K562 (cell line): ENCODE measurements around the gene HPSE2. TPM values are rescaled to one million over a fixed set of nuclear protein-coding genes. Genes with fewer than 3 reads are reported as not detected.

Experiments
- CTCFL ChIP-seq: IDR thresholded peaks from 2 replicates; pipeline ENCODE4 v1.6.1; 2011; ENCODE audit warnings: borderline replicate concordance, low read depth, mild to moderate bottlenecking, moderate library complexity, low read length; ENCODE audit not compliant: insufficient read depth, poor library complexity, severe bottlenecking
- DIDO1 ChIP-seq: fragments of 450-650 bp; IDR thresholded peaks from 2 replicates; pipeline ENCODE4 v1.6.1; 2016; ENCODE audit warnings: low read depth, missing biosample characterization, missing genetic modification characterization
- E2F3 ChIP-seq: fragments of 250-450 bp; sonication (Bioruptor Pico); IDR thresholded peaks from 2 replicates; pipeline ENCODE4 v1.4.0; 2020; ENCODE audit warnings: mild to moderate bottlenecking
- ESRRB ChIP-seq: fragments of 250-450 bp; sonication (Bioruptor Pico); IDR thresholded peaks from 2 replicates; pipeline ENCODE4 v1.5.0; 2020; ENCODE audit warnings: mild to moderate bottlenecking, moderate library complexity, borderline replicate concordance
- ILF3 ChIP-seq: fragments of 450-650 bp; IDR thresholded peaks from 2 replicates; pipeline ENCODE4 v1.6.1; 2018; ENCODE audit warnings: antibody characterized with exemption, mild to moderate bottlenecking, moderate library complexity, borderline replicate concordance
- MED1 ChIP-seq: sonication (generic); formaldehyde crosslinking; IDR thresholded peaks from 2 replicates; pipeline ENCODE4 v1.8.1; 2023; ENCODE audit warnings: missing genetic modification reagents, borderline replicate concordance
- NCOR1 ChIP-seq: fragments of 450-650 bp; IDR thresholded peaks from 2 replicates; pipeline ENCODE4 v1.6.1; 2016; ENCODE audit warnings: mild to moderate bottlenecking, moderate library complexity
- NR1H2 ChIP-seq: sonication (generic); formaldehyde crosslinking; IDR thresholded peaks from 2 replicates; pipeline ENCODE4 v1.4.0; 2020; ENCODE audit warnings: mild to moderate bottlenecking, missing genetic modification reagents
- PATZ1 ChIP-seq: fragments of 250-450 bp; sonication (Bioruptor Pico); IDR thresholded peaks from 2 replicates; pipeline ENCODE4 v1.5.0; 2020; ENCODE audit warnings: mild to moderate bottlenecking, borderline replicate concordance
- PHTF2 ChIP-seq: fragments of 250-450 bp; sonication (Bioruptor Pico); IDR thresholded peaks from 2 replicates; pipeline ENCODE4 v1.5.0; 2021; ENCODE audit warnings: mild to moderate bottlenecking
- PURB ChIP-seq: sonication (generic); formaldehyde crosslinking; IDR thresholded peaks from 2 replicates; pipeline ENCODE4 v1.9.0; 2021; ENCODE audit warnings: low read depth, mild to moderate bottlenecking, missing genetic modification reagents
- RBM25 ChIP-seq: fragments of 200-400 bp; formaldehyde crosslinking; IDR thresholded peaks from 2 replicates; pipeline ENCODE4 v1.6.1; 2018; ENCODE audit warnings: low read length, low read depth, moderate library complexity; ENCODE audit not compliant: severe bottlenecking
- SIN3A ChIP-seq, 2 experiments: fragments of 150-350 bp in 1 of 2; IDR thresholded peaks; 2 replicates each; pipeline ENCODE4 v1.6.1; 2011 to 2016; ENCODE audit warnings: borderline replicate concordance in 2 of 2, low read depth in 2 of 2, low read length in 2 of 2, mild to moderate bottlenecking in 2 of 2, moderate library complexity in 2 of 2; ENCODE audit not compliant: control insufficient read depth in 1 of 2
- SP2 ChIP-seq: IDR thresholded peaks from 2 replicates; pipeline ENCODE4 v1.6.1; 2011; ENCODE audit warnings: mild to moderate bottlenecking, low read depth, low read length, moderate library complexity; ENCODE audit not compliant: poor library complexity, severe bottlenecking; ENCODE audit errors: extremely low read depth
- ZHX1 ChIP-seq: fragments of 150-350 bp; conservative IDR thresholded peaks from 2 replicates; pipeline ENCODE4 v1.6.1; 2014; ENCODE audit warnings: low read length
- ZNF239 ChIP-seq: fragments of 250-450 bp; sonication (Bioruptor Pico); IDR thresholded peaks from 2 replicates; pipeline ENCODE4 v1.4.0; 2020; ENCODE audit warnings: mild to moderate bottlenecking
- ZNF280B ChIP-seq: fragments of 250-450 bp; sonication (Bioruptor Pico); IDR thresholded peaks from 2 replicates; pipeline ENCODE4 v1.5.1; 2021; ENCODE audit warnings: mild to moderate bottlenecking
- polyA plus RNA-seq, 8 experiments: library from polyadenylated mRNA; depleted of rRNA in 4 of 8; stranded (reverse) in 5 of 8; unstranded in 3 of 8; fragments of >200 nt; fragmentation: Nextera tagmentation in 2 of 8; fragmentation: Illumina TruSeq in 1 of 8; extraction: Ambion mirVana in 2 of 8; extraction: Trizol in 1 of 8; gene quantifications; 2 replicates each; pipeline versions ENCODE4 v1.2.1 to v1.2.3, GENCODE V29; 2011 to 2014; ENCODE audit warnings: inconsistent platforms in 1 of 8, missing spikeins in 1 of 8
- total RNA-seq, 7 experiments: library from RNA; depleted of rRNA in 6 of 7; stranded (reverse); fragments of >200 nt in 6 of 7; fragmentation: Illumina TruSeq in 2 of 7; extraction: Trizol in 2 of 7; gene quantifications; 2 replicates each; pipeline versions ENCODE4 v1.2.1 to v1.2.3, GENCODE V29; 2011 to 2021; ENCODE audit warnings: low replicate concordance in 1 of 7

HPSE2 gene
- total and polyA plus RNA-seq, 9 of the 15 experiments (the other 6 are each of a cell fraction or from before 2014, with no cell fraction given) = 0.03 to 0.10 (median 0.04) TPM; not detected in 2

- TF ChIP-seq ZHX1 (no peak), NR1H2 (no peak), DIDO1 (no peak), SP2 (no peak), RBM25 (no peak), SIN3A (IDR thresholded peaks at IDR 0.05; ENCODE audit: borderline replicate concordance in 2 of 2, control insufficient read depth in 1 of 2, low read depth in 2 of 2, low read length in 2 of 2) (no peak), ILF3 (no peak), NCOR1 (peak; percentile 83), PHTF2 (CRISPR knock-in tag) (no peak), MED1 (no peak), PURB (CRISPR knock-in tag) (no peak), E2F3 (CRISPR knock-in tag) (no peak), PATZ1 (no peak), ESRRB (CRISPR knock-in tag) (no peak), ZNF280B (CRISPR knock-in tag) (no peak), CTCFL (no peak), ZNF239 (CRISPR knock-in tag) (no peak)
Observed at GRCh38 chr10:98458809-98459784, 776.6 kb downstream of the HPSE2 start (continued).
